Heart right ventricle (tissue), 16 donors: ENCODE measurements around the gene CEP72. TPM values are rescaled to one million over a fixed set of nuclear protein-coding genes. Genes with fewer than 3 reads are reported as not detected.

ENCODE experiments used
- ATAC-seq, 8 donors: fragments of 200-7000 bp; cut with Tn5 transposase; one replicate each; pipeline ENCODE4 v1.9.1; 2020; ENCODE audit warnings: mild to moderate bottlenecking in 8 of 8, moderate library complexity in 8 of 8, moderate number of reproducible peaks in 1 of 8
- DNase-seq, 2 donors: peaks; one replicate each; pipeline ENCODE4 v3.0.0-alpha.2; 2020
- H3K27ac ChIP-seq, 10 donors: fragments of 200-600 bp; sonication (generic) in 2 of 10; one replicate each; pipeline versions ENCODE4 v1.5.0 to v1.8.0; 2020 to 2022; ENCODE audit warnings: mild to moderate bottlenecking in 3 of 10
- H3K27me3 ChIP-seq, 7 donors: fragments of 200-600 bp; one replicate each; pipeline ENCODE4 v1.8.0; 2021 to 2022; ENCODE audit warnings: mild to moderate bottlenecking in 2 of 7
- H3K36me3 ChIP-seq, 9 donors: fragments of 200-600 bp; sonication (generic) in 1 of 9; one replicate each; pipeline versions ENCODE4 v1.5.0 to v1.8.0; 2020 to 2022; ENCODE audit warnings: mild to moderate bottlenecking in 2 of 9
- H3K4me1 ChIP-seq, 9 donors: fragments of 200-600 bp; sonication (generic) in 1 of 9; one replicate each; pipeline versions ENCODE4 v1.5.0 to v1.8.0; 2020 to 2022; ENCODE audit warnings: mild to moderate bottlenecking in 4 of 9
- H3K4me3 ChIP-seq, 10 donors: fragments of 200-600 bp; sonication (generic) in 2 of 10; one replicate each; pipeline versions ENCODE4 v1.5.0 to v1.8.0; 2020 to 2022; ENCODE audit warnings: mild to moderate bottlenecking in 7 of 10, moderate library complexity in 2 of 10
- H3K9me3 ChIP-seq, 11 donors: fragments of 200-600 bp in 10 of 11; sonication (generic) in 2 of 11; one replicate each; pipeline versions ENCODE4 v1.5.0 to v1.8.0; 2013 to 2022; ENCODE audit warnings: mild to moderate bottlenecking in 2 of 11, control low read depth in 1 of 11, moderate library complexity in 1 of 11
- WGBS, 2 donors: extraction: QIAGEN DNeasy Blood & Tissue Kit; methylation state at CpG; one replicate each; pipeline ENCODE4 v1.1.7; 2013; ENCODE audit warnings: inconsistent platforms in 1 of 2; 5-methylcytosine and 5-hydroxymethylcytosine counted together
- intact Hi-C, 10 donors: fragments of 100-400 bp; cut with DNase I; formaldehyde crosslinking; loops; one replicate each; pipeline versions ENCODE4 v1.11.1 to v1.14.2; 2022
- polyA plus RNA-seq, 2 donors: library from polyadenylated mRNA; stranded (reverse); fragments of 200-250 nt; gene quantifications; one replicate each; pipeline ENCODE4 v1.2.3, GENCODE V29; 2013
- total RNA-seq, 10 donors: library from RNA; stranded (reverse); fragmentation: NEBNext Ultra II Directional in 3 of 10; extraction: Animal tissue kit (Norgen Biotek cat#: 25700) in 3 of 10; gene quantifications; one replicate each; pipeline versions ENCODE4 v1.2.1 to v1.2.4, GENCODE V29; 2021 to 2023
- TF ChIP-seq, protein P1 (sequence below), 9 donors: fragments of 200-600 bp; sonication (generic) in 2 of 9; IDR thresholded peaks; one replicate each; pipeline versions ENCODE4 v1.5.0 to v1.8.0; 2021 to 2022; ENCODE audit warnings: antibody characterized with exemption in 9 of 9, mild to moderate bottlenecking in 5 of 9, moderate library complexity in 1 of 9
- donor health status: Arrhythmogenic right ventricular cardiomyopathy.
- donor health status: ischemic (EF 13 %, LVEDD 7.1; RV severe dilation, severe dysfunction).
- donor health status: healthy with polysubstance abuse.
- donor health status: DM: no; HTN: yes; CAD: no.
- donor health status: DM: no; HTN: no; CAD: no.
- donor health status: ischemic (EF 25% LVEDD 6.9; RV normal size, moderate dysfunction).
- donor health status: ischemic (EF 25% LVEDD 5.7; RV mildly dilated, moderate dysfunction).
- donor health status: healthy.
- donor health status: DM: yes; HTN: yes; CAD: no.
- donor health status: Ischemic cardiomyopathy.
- donor health status: ischemic (EF 35%, LVEDD 5.7; RV mildly dilated, moderate dysfunction).
- donor health status: nonischemic (EF 11% LVEDD 7.7; RV severe dilation, severe dysfunction).
- donor health status: DM: yes; HTN: yes; CAD: no.
- donor health status: PGD.
- donor health status: ischemic (EF 29% LVEDD 5.4; RV normal size, mild dysfunction).
- donor health status: nonischemic (EF 23%, LVEDD 6.1; RV moderate dilation, normal function).

The CEP72 gene
- total and polyA plus RNA-seq, 12 donors, result 0.66 to 2.4 (median 1.4) TPM

DNA sequence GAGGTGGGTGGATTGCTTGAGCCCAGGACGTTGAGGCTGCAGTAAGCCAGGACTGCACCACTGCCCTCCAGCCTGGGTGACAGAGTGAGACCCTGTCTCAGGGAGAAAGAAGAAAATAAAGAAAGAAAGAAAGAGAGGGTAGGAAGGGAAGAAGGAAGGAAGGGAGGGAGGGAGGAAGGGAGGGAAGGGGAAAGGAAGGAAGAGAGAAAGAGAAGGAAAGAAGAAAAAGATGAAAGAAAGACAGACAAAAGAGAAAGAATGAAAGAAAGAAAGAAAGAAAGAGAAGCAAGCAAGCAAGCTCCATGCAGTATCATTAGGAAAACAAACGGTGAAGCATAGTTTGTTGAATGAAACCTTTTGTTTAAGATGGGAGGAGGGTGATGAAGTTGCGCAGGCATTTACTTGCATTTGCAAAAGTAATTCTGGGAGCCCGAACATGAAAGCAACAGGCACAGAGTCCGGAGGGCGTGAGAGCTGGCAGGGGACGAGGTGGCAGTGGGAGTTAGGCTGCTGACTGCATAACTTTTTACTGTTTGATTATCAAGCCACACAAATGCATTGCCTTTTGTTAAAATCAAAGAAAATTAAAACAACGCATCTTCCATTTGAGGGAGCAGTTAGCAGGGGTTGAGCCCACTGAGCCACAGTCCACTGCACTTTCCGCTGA lies 26.0 kb upstream of the CEP72 start:
- H3K27me3 ChIP-seq, result peaks cover 0 to 52% (median 26%) of the 10 kb centered on the region in 7 donors

DNA sequence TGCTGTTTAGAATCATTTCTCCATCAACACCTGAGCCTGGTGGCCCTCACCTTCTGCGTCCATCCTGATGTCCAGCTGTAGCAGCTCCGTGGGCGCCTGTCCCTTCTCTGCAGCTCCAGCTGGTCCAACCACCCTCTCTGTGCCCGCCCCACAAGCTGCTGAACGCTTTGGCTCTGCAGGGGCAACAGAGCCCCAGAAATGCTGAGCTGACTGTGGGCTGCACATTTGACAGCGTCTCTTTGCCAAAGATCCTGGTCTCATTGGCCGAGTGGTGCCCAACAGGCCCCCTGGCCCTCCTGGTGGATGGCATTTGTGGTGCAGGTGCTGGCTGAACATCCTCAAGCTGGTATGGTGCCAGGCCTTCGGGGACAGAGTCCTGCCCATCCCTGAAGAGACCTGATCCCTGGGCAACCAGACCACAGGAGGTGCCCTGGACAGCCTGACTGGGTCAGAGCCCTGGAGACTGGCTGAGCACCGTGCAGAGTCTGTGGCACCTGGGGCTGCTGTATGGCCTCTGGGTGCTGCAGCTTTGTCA lies 25.3 kb upstream of the CEP72 start:
- TF ChIP-seq, protein P1, sequence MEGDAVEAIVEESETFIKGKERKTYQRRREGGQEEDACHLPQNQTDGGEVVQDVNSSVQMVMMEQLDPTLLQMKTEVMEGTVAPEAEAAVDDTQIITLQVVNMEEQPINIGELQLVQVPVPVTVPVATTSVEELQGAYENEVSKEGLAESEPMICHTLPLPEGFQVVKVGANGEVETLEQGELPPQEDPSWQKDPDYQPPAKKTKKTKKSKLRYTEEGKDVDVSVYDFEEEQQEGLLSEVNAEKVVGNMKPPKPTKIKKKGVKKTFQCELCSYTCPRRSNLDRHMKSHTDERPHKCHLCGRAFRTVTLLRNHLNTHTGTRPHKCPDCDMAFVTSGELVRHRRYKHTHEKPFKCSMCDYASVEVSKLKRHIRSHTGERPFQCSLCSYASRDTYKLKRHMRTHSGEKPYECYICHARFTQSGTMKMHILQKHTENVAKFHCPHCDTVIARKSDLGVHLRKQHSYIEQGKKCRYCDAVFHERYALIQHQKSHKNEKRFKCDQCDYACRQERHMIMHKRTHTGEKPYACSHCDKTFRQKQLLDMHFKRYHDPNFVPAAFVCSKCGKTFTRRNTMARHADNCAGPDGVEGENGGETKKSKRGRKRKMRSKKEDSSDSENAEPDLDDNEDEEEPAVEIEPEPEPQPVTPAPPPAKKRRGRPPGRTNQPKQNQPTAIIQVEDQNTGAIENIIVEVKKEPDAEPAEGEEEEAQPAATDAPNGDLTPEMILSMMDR (IDR thresholded peaks at IDR 0.05), result no peak
- Histone ChIP-seq H3K27ac (no peak overlapping the region), H3K27me3 (peaks cover 0 to 50% (median 26%) of the 10 kb centered on the region in 7 donors), H3K4me3 (no peak overlapping the region), H3K9me3 (peaks cover 0 to 12% (median 0%) of the 10 kb centered on the region in 11 donors), H3K36me3 (no peaks in the 10 kb centered on the region), H3K4me1 (no peaks in the 10 kb centered on the region)
- peak in 1 of 8 donors; percentile 30 for ATAC-seq
- no peak for DNase-seq
- intact Hi-C loops, result no loop called here
- 78 to 82% methylated on average over 9 of the region's 9 CpGs for WGBS, 2 donors

More for the DNA sequence above, 26.0 kb upstream of the CEP72 start:
- TF ChIP-seq, protein P1 (IDR thresholded peaks at IDR 0.05), result no peak
- Histone ChIP-seq H3K4me3 (no peak overlapping the region), H3K4me1 (no peaks in the 10 kb centered on the region), H3K27ac (no peak overlapping the region), H3K9me3 (peaks cover 0 to 5% (median 0%) of the 10 kb centered on the region in 11 donors), H3K36me3 (no peaks in the 10 kb centered on the region)
- DNase-seq, result no peak
- 53 to 63% methylated on average over 9 of the region's 9 CpGs for WGBS, 2 donors
- intact Hi-C loops, result no loop called here
- ATAC-seq, result no peak

DNA sequence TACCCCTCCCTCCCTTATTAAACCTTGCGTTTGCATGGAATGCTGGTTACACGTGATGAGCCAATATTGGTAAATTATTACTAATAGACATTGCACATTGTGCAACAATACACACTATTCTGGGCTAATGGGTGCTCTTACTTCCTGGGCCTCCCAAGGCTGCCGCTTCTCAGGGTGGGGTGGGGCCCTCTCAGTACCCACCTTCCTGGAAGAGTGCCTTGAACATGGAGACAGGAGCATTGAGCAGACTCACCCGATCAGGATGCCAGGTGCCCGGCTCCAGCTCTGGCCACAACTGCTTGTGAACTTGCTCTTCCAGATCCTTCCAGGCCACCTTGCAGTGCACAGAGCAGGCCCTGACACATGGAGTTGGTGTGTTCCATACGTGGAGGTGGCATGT lies 24.7 kb upstream of the CEP72 start:
- DNase-seq, result no peak
- H3K36me3 ChIP-seq, result no peaks in the 10 kb centered on the region
- 83 to 92% methylated on average over 6 of the region's 6 CpGs for WGBS, 2 donors
- no peak for ATAC-seq
- peaks cover 0 to 51% (median 25%) of the 10 kb centered on the region in 7 donors for H3K27me3 ChIP-seq
- intact Hi-C loops, result no loop called here
- H3K9me3 ChIP-seq, result peaks cover 0 to 12% (median 0%) of the 10 kb centered on the region in 11 donors
- no peaks in the 10 kb centered on the region for H3K4me1 ChIP-seq
- no peak overlapping the region for H3K27ac ChIP-seq
- H3K4me3 ChIP-seq, result no peak overlapping the region
- TF ChIP-seq, protein P1 (IDR thresholded peaks at IDR 0.05), result no peak

DNA sequence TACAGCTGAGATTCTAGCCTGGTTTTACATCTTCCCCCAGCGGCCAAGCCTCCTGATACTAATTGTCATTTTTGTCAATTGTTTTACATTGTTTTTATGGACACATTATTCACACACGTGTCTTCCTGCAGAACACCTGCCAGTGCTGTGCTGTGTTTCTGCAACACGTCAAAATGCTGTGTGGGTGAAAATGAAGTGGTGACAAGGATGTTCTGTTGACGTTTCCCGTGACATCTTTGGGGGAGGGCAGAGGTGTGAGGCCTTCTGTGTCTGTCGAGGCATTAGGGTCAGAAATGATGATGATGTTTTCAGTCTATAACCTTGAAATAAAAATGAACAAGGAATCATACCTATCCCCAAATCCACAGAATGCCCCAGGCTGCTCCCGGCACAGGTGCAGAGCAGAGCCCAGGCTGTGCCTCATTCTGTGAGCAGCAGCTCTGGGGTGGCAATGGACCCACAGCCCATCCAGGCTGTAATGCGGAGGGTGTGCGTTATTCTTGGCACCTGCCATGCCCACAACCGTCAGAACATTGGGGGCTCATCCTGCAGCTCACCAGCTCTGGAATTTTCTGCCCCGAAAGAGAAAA lies 23.6 kb upstream of the CEP72 start:
- H3K9me3 ChIP-seq, result peaks cover 0 to 12% (median 0%) of the 10 kb centered on the region in 11 donors
- TF ChIP-seq, protein P1 (IDR thresholded peaks at IDR 0.05), result no peak
- intact Hi-C loops, result no loop called here
- DNase-seq (no peak), ATAC-seq (no peak)
- H3K36me3 ChIP-seq, result no peaks in the 10 kb centered on the region
- no peaks in the 10 kb centered on the region for H3K4me1 ChIP-seq
- no peak overlapping the region for H3K4me3 ChIP-seq
- 58% methylated on average over 11 of the region's 11 CpGs for WGBS, 2 donors
- peaks cover 0 to 51% (median 27%) of the 10 kb centered on the region in 7 donors for H3K27me3 ChIP-seq
- H3K27ac ChIP-seq, result no peak overlapping the region
